ENCODE results near the gene ERCC2. TPM values are rescaled to one million over a fixed set of nuclear protein-coding genes. Genes with fewer than 3 reads are reported as not detected.

Gene ERCC2
- total RNA-seq, 1 experiment from 2014 or later: 58.9 TPM

- Histone ChIP-seq H3K79me2 (ENCODE audit: insufficient read depth, low read length) (peaks cover 28% of the 10 kb centered on the region), H3K27ac (ENCODE audit: low read depth, low read length) (no peak overlapping the region), H3K9me2 (ENCODE audit: insufficient read depth) (no peaks in the 10 kb centered on the region), H3K4me3 (replicated peaks in 1 of 2; ENCODE audit: low read depth in 1 of 2, low read length in 2 of 2) (no peak overlapping the region), H3K36me3 (ENCODE audit: control insufficient read depth in 1 of 2, insufficient read depth in 2 of 2, low read length in 2 of 2) (peaks cover 24 to 42% of the 10 kb centered on the region in 2 experiments; a peak in 3 of 4 replicates), H3K9me3 (ENCODE audit: control insufficient read depth in 1 of 2, insufficient read depth in 1 of 2, low read depth in 1 of 2, low read length in 2 of 2) (no peaks in the 10 kb centered on the region), H3K4me1 (ENCODE audit: control insufficient read depth in 1 of 2, insufficient read depth in 2 of 2, low read length in 2 of 2) (peaks cover 7 to 41% of the 10 kb centered on the region in 2 experiments), H3K9ac (ENCODE audit: low read length) (no peak overlapping the region), H2AFZ (ENCODE audit: low read depth, low read length, poor library complexity, severe bottlenecking) (no peak overlapping the region), H4K20me1 (ENCODE audit: insufficient read depth) (no peaks in the 10 kb centered on the region), H3K27me3 (ENCODE audit: insufficient read depth, low read length) (no peaks in the 10 kb centered on the region), H3K4me2 (ENCODE audit: low read length) (peak overlapping the region; percentile 17; the same call in 1 of the 2 replicates)
- ChIA-PET CTCF (interaction anchor here (1.4 kb wide), 1 partner anchor 22 kb away, joined by 5 read pairs; no protein-coding TSS in a partner anchor), POLR2A (interaction anchor here (1.0 to 1.1 kb wide), 2 partner anchors 11 to 51 kb away, joined by 3 to 4 read pairs; partner anchors contain the start of gene FOSB), RAD21 (ENCODE audit: low non-redundant PET in 1 of 2, low total read pairs in 2 of 2, uncharacterized antibody in 2 of 2, unreplicated experiment in 2 of 2) (no interaction called here)
- DNase-seq (ENCODE audit: low read depth, low spot score) (no peak), ATAC-seq (no peak)
- no TSS peak for BruUV-seq (replicated peaks)
- intact Hi-C loops (cut with micrococcal nuclease): no loop called here
- no peak for TF ChIP-seq CTCF (IDR thresholded peaks at IDR 0.05 in 2 of 3, conservative IDR thresholded peaks at IDR 0.05 in 1 of 3; ENCODE audit: borderline replicate concordance in 1 of 3, insufficient read depth in 1 of 3, low read depth in 2 of 3, low read length in 2 of 3)
- TF ChIP-seq POLR2AphosphoS5 (IDR thresholded peaks at IDR 0.05; ENCODE audit: low read depth, low read length): no peak
- no peak for TF ChIP-seq TCF7L2 (IDR thresholded peaks at IDR 0.05; ENCODE audit: borderline replicate concordance, extremely low read depth, insufficient read depth, insufficient read length)
- no peak for TF ChIP-seq YY1 (IDR thresholded peaks at IDR 0.05; ENCODE audit: extremely low read depth, insufficient replicate concordance, low read depth, low read length)
- TF ChIP-seq SIN3A (IDR thresholded peaks at IDR 0.05; ENCODE audit: low read depth): no peak
- no peak for TF ChIP-seq REST (IDR thresholded peaks at IDR 0.05; ENCODE audit: low read depth)
Observed at GRCh38 chr19:45417151-45417550, 46.8 kb upstream of the ERCC2 start.
